ENCODE results near the gene HOXD8. TPM values are rescaled to one million over a fixed set of nuclear protein-coding genes. Genes with fewer than 3 reads are reported as not detected.
A peak's percentile ranks its signal among the peaks of the same experiment; 100 is the strongest.

Gene HOXD8
- total and polyA plus RNA-seq, 10 of the 15 experiments (the other 5 are each of a cell fraction or from before 2014, with no cell fraction given): not detected

- FAIRE-seq: no peak
- intact Hi-C loops (cut with micrococcal nuclease; ENCODE audit: unreplicated experiment): no loop called here
These were observed 6.7 kb upstream of the HOXD8 start, which contains the start of gene HOXD9 for GRCh38 chr2:176122683-176123410. HOXD9 (plus strand) TSS chr2:176122719; CDS start chr2:176122769, 50 bp downstream.

More at GRCh38 chr2:176122683-176123410, 6.7 kb upstream of the HOXD8 start, which contains the start of gene HOXD9:
- WGBS (ENCODE audit: insufficient coverage, insufficient replicate concordance, low lambda C conversion rate, missing lambda C conversion rate): 74% methylated on average over 42 of the region's 84 CpGs
- Histone ChIP-seq H2AFZ (ENCODE audit: control insufficient read depth, low read depth, low read length) (no peak within 1 kb of the TSS), H3K4me3 (no peak within 1 kb of the TSS), H3K27me3 (replicated peaks in 1 of 2; ENCODE audit: control insufficient read depth in 2 of 2, insufficient read depth in 2 of 2, low read length in 1 of 2) (peaks cover 5 to 30% of the 10 kb centered on the region in 2 experiments), H3K9me3 (replicated peaks; ENCODE audit: control insufficient read depth, insufficient read depth, low read length) (no peaks in the 10 kb centered on the region; the same call in 2 of the 3 replicates), H3K9ac (ENCODE audit: control insufficient read depth, insufficient read depth, low read length) (no peak within 1 kb of the TSS), H3K4me1 (ENCODE audit: control insufficient read depth, insufficient read depth, low read length) (no peaks in the 10 kb centered on the region), H4K20me1 (ENCODE audit: control insufficient read depth, insufficient read depth) (no peaks in the 10 kb centered on the region), H3K36me3 (ENCODE audit: control insufficient read depth in 2 of 2, insufficient read depth in 2 of 2, low read length in 1 of 2) (no peaks in the 10 kb centered on the region), H3K79me2 (ENCODE audit: control insufficient read depth, insufficient read depth, low read length) (no peaks in the 10 kb centered on the region), H3K27ac (ENCODE audit: control insufficient read depth, insufficient read depth) (no peak within 1 kb of the TSS), H3K4me2 (ENCODE audit: control insufficient read depth, insufficient read depth) (no peak within 1 kb of the TSS)
- POLR2A ChIA-PET: no interaction called here
- ATAC-seq: no peak
- TF ChIP-seq E2F4 (IDR thresholded peaks at IDR 0.05; ENCODE audit: low read depth, low read length) (no peak), SUZ12 (IDR thresholded peaks at IDR 0.05; ENCODE audit: unreplicated experiment) (peak; percentile 64)
- in situ Hi-C loops (cut with MboI): loop anchor here (10.0 kb wide), 1 partner anchor 702 kb away; no protein-coding TSS in a partner anchor
- no TSS peak for BruUV-seq (replicated peaks)
- RAD21 ChIA-PET (ENCODE audit: unreplicated experiment): no interaction called here
- DNase-seq (ENCODE audit: low read depth, low spot score): no peak
- SMC1A ChIA-PET (ENCODE audit: uncharacterized antibody, unreplicated experiment): no interaction called here
- CTCF ChIA-PET: interaction anchor here (2.1 kb wide), 1 partner anchor 529 kb away, joined by 7 read pairs; no protein-coding TSS in a partner anchor
